HG02623 (cell line): ENCODE results near the gene LACTB.
A peak's percentile ranks its signal among the peaks of the same experiment; 100 is the strongest.

Experiments used
- ATAC-seq: cut with Tn5 transposase; IDR thresholded peaks from one replicate; pipeline ENCODE4 v1.9.1; 2021; ENCODE audit warnings: moderate library complexity; ENCODE audit not compliant: unreplicated experiment

LACTB gene

DNA sequence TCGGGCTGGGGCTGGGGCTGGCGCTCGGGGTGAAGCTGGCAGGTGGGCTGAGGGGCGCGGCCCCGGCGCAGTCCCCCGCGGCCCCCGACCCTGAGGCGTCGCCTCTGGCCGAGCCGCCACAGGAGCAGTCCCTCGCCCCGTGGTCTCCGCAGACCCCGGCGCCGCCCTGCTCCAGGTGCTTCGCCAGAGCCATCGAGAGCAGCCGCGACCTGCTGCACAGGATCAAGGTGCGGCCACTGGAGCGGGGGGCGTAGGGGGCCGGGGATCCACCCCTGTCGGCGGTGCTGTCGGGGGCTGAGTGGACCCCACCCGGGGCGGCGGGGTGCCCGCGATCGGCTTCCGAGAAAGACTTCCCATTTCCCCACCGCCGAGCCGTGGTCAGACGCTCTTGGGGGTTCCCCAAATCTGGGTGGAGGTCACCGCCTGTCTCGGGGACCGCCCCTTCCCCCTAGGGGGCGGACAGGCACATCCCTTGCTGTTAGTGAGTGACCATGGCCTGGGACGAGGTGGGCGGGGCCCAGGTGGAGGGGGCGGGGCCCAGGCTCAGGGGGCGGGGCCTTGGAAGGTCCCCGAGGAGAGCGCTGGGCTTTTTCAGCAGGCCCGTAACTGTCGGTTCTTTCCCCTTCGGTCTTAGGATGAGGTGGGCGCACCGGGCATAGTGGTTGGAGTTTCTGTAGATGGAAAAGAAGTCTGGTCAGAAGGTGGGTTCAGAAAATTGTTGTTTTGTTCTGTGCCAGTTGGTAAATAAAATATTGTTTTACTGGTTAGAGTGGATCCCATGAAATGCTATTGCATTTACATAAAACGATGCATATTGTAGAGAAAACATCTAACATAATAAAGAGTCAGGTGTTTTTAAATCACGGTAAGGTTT is 578 bp downstream of the LACTB start:
- peak; percentile 83 for ATAC-seq

DNA sequence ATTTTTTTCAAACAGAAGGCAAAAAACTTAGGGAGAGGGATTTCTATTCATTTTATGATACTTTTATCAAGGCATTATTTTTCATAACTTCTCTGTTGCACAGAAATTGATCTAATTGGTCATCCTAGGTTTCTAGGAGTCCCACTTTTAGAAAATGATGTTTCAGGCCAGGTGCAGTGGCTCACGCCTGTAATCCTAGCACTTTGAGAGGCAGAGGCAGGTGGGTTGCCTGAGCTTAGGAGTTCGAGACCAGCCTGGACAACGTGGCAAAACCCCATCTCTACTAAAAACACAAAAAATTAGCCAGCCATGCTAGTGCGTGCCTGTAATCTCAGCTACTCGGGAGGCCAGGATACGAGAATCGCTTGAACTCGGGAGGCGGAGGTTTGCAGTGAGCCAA is 2.8 kb downstream of the LACTB start:
- ATAC-seq = no peak

GRCh38 chr15:63126726-63127125 is 5.1 kb downstream of the LACTB start:
- ATAC-seq = no peak

DNA sequence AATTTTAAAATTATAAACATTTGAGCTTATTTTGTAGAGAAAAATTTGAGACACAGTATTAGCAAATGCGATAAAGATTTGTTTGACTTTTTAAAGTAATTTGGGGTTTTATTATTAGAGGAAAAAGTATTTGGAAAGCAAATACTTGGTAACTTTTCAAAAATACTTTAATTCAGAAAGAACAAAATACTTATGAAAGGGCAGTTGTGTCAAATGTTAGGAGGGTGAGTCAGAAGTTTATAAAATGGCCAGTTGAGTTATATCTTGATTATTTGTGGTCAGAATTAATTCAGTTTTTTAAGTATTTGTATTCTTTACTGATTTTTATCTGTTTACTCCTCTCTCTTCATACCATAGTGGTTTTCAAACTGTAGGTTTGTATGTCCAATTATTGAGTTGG is 12.1 kb downstream of the LACTB start:
- no peak for ATAC-seq

GRCh38 chr15:63134245-63134985 is 12.8 kb downstream of the LACTB start:
- no peak for ATAC-seq

- ATAC-seq = no peak
Observed at GRCh38 chr15:63135281-63135680, 13.6 kb downstream of the LACTB start.

DNA sequence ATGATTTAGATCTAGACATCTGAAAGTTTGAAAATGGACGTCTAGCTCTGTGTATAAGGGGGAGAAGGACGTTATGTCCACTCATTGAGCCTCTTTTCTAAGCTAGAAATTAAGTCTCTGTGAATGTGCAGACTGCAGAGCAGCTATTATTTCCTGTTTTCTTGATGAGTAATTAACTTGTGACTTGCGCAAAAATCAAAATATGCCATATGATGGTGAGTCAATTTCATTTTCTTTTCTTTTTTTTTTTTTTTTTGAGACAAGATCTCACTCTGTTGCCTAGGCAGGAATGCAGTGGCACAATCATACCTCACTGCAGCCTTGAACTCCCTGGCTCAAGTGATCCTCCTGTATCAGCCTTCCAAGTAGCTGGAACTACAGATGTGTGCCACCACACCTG is 14.1 kb downstream of the LACTB start:
- ATAC-seq = no peak

DNA sequence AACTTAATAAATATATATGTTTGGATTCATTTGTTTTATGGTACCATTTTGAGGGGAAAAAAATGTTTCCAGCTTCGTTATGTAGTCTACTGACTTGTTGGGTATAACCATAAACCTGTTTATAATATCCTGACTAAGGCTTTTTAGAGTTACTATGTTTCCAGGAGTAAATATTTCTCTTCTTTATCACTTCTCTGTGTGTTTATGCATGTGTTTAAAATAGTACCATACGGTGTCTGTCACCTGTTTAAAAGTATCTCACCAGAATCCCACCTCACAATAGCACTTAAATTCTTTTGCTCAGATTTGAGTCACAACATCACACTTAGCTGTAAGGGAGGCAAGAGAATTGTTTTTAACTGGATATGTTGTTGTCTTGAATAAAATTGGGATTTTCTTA is 15.1 kb downstream of the LACTB start:
- no peak for ATAC-seq

DNA sequence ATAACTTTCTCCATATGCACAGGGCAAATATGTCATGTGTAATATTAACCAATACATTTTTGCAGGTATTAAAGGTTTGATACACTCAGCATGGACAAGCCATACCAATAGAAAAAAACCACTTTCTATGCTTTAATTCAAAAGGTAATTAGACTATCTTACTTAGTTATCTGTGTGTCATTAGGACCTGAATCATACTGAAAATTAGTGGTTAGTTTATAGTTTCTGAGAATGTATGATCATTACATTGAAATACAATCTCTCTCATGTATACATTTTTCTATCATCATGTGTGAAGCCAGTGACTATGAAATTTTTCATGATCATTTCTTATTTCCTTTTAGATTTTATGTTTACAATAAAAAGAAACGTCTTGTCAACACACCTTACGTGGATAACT is 19.3 kb downstream of the LACTB start:
- no peak for ATAC-seq

DNA sequence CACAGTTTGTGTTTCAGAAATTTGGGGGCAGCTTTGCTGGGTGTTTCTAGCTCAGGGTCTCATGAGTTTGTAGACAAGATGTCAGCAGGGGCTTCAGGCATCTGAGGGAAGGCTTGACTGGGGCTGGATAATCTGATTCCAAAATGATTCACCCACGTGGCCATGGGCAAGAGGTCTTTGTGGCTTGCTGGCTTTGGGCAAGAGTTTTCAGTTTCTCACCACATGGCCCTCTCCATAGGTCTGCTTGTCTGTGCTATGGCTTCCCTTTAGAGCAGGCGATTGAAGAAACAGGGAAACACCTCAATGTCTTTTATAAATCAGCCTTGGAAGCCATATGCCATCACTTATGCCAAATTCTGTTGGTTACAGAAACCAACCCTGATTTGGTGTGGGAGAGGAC is 23.8 kb downstream of the LACTB start:
- ATAC-seq = no peak

DNA sequence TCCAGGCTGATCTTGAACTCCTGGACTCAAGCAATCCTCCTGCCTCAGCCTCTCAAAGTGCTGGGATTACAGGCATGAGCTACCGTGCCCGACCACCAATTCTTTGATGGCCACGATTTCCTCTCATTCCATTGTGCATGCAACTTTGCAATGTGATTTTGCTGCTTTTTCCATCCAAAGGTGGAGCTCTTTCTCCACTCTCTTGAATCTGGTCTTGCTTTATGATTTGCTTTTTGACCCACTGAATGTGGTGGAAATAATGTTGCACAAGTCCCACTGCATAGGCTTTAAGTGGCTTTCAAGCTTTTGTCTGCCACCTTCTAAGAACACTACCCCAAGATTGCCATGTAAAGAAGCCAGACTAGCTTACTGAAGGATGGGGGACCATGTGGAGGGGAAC is 25.0 kb downstream of the LACTB start:
- no peak for ATAC-seq

GRCh38 chr15:63151665-63152064 is 30.0 kb downstream of the LACTB start:
- no peak for ATAC-seq

GRCh38 chr15:63155486-63155885 is 33.8 kb downstream of the LACTB start:
- no peak for ATAC-seq

GRCh38 chr15:63156086-63156710 is 34.5 kb downstream of the LACTB start:
- no peak for ATAC-seq

- no peak for ATAC-seq
Observed at GRCh38 chr15:63156755-63157117, 35.1 kb downstream of the LACTB start.

DNA sequence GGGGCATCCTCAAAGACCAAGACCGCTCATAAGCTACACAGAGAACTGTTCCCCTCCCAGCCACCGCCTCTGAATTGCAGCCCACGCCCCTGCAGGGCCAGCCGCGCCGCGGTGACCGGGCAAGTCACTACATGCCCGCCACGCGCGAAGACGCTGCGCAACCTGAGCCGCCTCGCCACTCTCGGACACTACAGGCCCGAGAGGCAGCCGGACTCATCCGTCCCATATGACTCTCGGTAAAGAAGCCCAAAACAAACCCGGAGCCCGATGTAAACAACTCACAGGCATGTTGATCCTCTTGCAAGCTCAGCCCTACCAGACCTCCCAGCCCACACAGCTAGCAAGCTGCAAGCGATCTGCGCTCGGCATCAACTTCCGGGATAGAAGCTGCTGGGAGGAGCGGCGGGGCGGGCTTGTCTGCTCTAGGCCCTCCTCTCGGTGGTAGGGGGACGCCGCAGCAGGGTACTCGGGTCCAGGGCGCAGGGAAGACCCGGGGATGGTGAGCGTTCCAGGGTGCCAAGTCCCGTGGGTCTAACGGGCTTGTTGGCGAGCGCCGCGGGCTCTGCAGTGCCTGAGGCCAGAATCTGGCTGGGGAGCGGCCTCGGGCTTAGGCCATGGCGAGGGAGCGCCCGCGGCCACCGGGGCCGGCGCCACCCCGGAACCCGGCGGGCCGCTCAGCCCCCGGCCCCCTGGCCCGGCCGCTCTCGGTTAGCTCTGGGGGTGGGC is 35.6 kb downstream of the LACTB start, which contains the start of gene RPS27L:
TSS of gene RPS27L (minus strand) at position 360 of the 726 bp plus-strand sequence. CDS start at position 288, 72 bp downstream.
- ATAC-seq = peak; percentile 86

DNA sequence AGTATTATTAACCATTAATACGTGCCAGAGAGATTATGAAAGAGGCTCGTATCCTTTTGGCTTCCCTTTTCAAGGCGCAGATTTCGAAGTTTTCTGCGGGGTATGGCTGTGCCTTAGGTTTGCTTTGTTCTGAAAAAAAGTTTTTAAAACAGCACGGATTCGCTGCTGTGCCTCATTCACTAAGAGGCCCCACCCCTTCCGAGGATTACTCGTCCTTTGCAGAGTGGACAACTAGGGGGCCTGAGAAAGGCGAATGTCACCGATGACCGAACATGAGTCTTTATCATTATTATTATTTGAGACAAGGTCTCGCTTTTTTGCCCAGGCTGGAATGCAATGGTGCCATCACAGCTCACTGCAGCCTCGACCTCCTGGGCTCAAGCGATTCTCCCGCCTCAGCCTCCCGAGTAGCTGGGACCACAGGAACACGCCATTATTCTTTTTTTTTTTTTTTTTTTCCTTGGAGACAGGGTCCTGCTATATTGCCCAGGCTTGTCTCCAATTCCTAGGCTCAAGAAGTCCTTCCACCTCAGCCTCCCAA is 36.3 kb downstream of the LACTB start:
- peak; percentile 22 for ATAC-seq

DNA sequence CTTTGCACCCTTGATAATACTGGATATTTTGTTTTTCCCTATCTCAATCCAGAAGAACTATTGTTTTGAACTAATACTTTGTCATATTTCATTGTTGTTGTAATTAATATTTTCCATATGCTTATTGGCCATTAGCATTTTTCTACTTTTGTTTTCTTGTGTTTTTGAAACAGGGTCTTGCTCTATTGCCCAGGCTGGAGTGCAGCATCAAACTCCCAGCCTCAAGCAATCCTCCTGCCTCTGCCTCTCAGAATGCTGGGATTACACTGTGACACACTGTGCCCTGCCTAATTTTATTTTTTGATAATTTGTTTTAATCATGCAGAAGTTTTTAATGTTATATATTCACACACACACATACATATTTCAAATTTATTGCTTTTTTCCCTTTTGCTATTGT is 39.0 kb downstream of the LACTB start:
- ATAC-seq = no peak

GRCh38 chr15:63163217-63163616 is 41.6 kb downstream of the LACTB start:
- ATAC-seq = no peak

DNA sequence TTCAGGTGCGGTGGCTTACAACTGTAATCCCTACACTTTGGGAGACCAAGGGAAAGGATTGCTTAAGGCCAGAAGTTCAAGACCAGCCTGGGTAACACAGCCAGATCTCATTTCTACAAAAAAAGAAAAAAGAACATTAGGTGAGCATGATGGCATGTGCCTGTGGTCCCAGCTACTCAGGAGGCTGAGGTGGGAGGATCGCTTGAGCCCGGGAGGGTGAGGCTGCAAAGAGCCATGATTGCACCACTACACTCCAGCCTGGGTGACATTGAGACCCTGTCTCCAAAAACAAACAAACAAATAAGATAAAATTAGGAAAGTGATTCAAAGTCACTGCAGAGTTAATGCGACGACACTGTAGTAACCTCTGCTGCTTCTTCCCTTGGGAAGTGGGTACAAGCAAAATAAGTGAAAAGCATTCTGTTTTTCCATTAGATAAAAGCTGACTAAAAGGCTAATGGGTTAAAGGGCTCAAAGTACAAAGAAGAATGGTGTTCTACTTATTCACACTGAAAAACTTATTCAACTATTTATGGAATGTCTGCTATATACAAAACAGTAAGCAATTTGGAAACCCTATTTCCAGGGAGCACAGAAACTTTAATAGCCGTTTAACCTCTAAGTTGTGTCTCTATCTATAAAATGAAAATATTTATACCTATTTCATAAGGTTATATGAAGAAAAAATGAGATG is 43.7 kb downstream of the LACTB start:
- no peak for ATAC-seq
